Fibroblast of villous mesenchyme (primary cell): Measurements from ENCODE around the gene PPID. TPM values are rescaled to one million over a fixed set of nuclear protein-coding genes. Genes with fewer than 3 reads are reported as not detected.

Experiments
- DNase-seq: peaks from one replicate; pipeline ENCODE4 v3.0.0-alpha.2; 2010; ENCODE audit warnings: low read depth
- H3K4me3 ChIP-seq: 2 replicates; pipeline ENCODE4 v1.5.1; 2011; ENCODE audit warnings: low read depth, mild to moderate bottlenecking, low read length
- total RNA-seq: library from RNA; depleted of rRNA; stranded (reverse); fragments of >200 nt; gene quantifications from 2 replicates; pipeline ENCODE4 v1.2.3, GENCODE V29; 2012
- TF ChIP-seq, protein P1 (sequence below): IDR thresholded peaks from 2 replicates; pipeline ENCODE4 v1.5.1; 2012; ENCODE audit warnings: low read depth, mild to moderate bottlenecking, low read length; ENCODE audit not compliant: insufficient read depth

Gene PPID
- total RNA-seq: 15.8 and 27.2 TPM in 2 replicates

GRCh38 chr4:158722917-158723793, at the start of gene PPID:
Gene PPID, minus strand, starts transcription at chr4:158723396. Its CDS starts 108 bp downstream, at chr4:158723288.
- peak; percentile 74 for DNase-seq
- H3K4me3 ChIP-seq: peak within 1 kb of the TSS; percentile 98
- TF ChIP-seq, protein P1, sequence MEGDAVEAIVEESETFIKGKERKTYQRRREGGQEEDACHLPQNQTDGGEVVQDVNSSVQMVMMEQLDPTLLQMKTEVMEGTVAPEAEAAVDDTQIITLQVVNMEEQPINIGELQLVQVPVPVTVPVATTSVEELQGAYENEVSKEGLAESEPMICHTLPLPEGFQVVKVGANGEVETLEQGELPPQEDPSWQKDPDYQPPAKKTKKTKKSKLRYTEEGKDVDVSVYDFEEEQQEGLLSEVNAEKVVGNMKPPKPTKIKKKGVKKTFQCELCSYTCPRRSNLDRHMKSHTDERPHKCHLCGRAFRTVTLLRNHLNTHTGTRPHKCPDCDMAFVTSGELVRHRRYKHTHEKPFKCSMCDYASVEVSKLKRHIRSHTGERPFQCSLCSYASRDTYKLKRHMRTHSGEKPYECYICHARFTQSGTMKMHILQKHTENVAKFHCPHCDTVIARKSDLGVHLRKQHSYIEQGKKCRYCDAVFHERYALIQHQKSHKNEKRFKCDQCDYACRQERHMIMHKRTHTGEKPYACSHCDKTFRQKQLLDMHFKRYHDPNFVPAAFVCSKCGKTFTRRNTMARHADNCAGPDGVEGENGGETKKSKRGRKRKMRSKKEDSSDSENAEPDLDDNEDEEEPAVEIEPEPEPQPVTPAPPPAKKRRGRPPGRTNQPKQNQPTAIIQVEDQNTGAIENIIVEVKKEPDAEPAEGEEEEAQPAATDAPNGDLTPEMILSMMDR: no peak

DNA sequence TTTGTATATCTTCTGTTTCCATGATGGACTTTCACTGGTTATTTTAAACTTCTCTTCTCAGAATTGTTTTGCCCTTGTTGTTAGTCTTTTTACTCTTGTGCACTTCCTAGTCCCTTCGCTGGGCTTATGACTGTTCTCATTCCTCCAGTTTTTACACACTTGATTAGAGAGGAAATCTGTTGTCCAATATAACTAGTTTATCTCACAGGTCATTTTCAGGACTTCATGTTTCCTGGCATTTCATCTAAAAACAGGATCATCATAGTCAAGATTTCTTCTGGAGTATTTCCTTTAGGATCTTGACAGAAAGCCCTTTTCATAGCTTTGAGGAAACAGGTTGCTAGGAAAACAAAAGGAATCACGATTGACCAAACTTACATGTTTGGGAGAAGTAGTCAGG, 48.6 kb upstream of the PPID start:
- H3K4me3 ChIP-seq: no peak overlapping the region
- no peak for DNase-seq
- TF ChIP-seq, protein P1: no peak

DNA sequence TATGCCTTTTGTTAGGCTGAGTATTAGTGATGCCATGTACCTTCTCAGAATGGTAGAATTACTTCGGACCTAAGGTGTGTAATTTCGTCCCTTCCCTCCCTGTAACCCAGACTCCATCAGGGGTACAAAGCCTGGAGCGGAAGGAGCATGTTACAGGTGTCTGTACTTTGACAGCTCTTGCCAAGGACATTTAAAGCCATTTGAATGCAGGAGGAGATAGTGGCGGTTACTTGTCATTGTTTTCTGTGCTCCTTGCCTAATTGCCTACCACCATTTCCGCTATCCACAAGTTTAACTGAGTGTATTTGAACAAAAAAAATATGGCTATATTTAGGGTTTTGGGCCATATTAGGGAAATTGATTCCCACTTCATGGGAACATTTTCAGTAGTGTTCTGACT, 47.5 kb upstream of the PPID start:
- no peak overlapping the region for H3K4me3 ChIP-seq
- no peak for DNase-seq
- TF ChIP-seq, protein P1: no peak

GRCh38 chr4:158769175-158769921, 46.2 kb upstream of the PPID start:
- TF ChIP-seq, protein P1: no peak
- DNase-seq: peak; percentile 16
- peak overlapping the region; percentile 82 for H3K4me3 ChIP-seq

- H3K4me3 ChIP-seq: peak within 1 kb of the TSS; percentile 82
- TF ChIP-seq, protein P1: no peak
- peak; percentile 80 for DNase-seq
Measured at GRCh38 chr4:158768555-158769174, 45.5 kb upstream of the PPID start, which contains the start of gene FNIP2. Gene FNIP2, plus strand, starts transcription at chr4:158769026. Its CDS starts 187 bp downstream, at chr4:158769213.

DNA sequence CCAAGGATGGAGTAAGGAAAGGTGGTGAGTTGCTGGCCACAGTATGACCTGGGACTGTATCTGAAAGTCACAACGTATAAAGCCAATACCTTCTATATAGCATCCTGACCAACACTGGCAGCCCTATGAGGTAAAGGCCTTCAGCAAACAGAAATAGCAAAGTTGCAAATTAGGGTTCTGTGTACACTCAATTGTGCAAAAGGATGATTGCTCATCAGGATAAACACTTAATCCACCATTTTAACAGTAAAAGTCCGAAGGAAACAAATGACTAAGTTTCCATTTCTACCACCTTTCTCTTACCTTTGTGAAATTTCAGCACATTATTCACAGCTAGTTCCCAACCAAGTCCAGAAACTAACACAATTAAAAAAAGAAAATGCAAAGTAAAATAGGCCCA, 44.3 kb upstream of the PPID start:
- TF ChIP-seq, protein P1: no peak
- H3K4me3 ChIP-seq: no peak overlapping the region
- no peak for DNase-seq
